GM12878 (cell line): ENCODE data around the gene PTPN21. TPM values are rescaled to one million over a fixed set of nuclear protein-coding genes. Genes with fewer than 3 reads are reported as not detected.
A peak's percentile ranks its signal among the peaks of the same experiment; 100 is the strongest.

ENCODE experiments used
- CREM ChIP-seq: IDR thresholded peaks from 2 replicates; pipeline ENCODE4 v1.6.1; 2014; ENCODE audit warnings: antibody characterized with exemption, low read depth
- ESRRA ChIP-seq: IDR thresholded peaks from 2 replicates; pipeline ENCODE4 v1.6.1; 2012; ENCODE audit warnings: mild to moderate bottlenecking, low read length, improper control_type of control experiment
- JUNB ChIP-seq: IDR thresholded peaks from 2 replicates; pipeline ENCODE4 v1.6.1; 2016; ENCODE audit warnings: antibody characterized with exemption, mild to moderate bottlenecking
- MEF2B ChIP-seq: fragments of 450-650 bp; IDR thresholded peaks from 2 replicates; pipeline ENCODE4 v1.6.1; 2018; ENCODE audit warnings: mild to moderate bottlenecking, moderate library complexity; ENCODE audit not compliant: partially characterized antibody, poor library complexity, severe bottlenecking
- MTA2 ChIP-seq: fragments of 450-650 bp; IDR thresholded peaks from 2 replicates; pipeline ENCODE4 v1.6.1; 2016; ENCODE audit warnings: low read depth, mild to moderate bottlenecking, moderate library complexity
- NFXL1 ChIP-seq: fragments of 450-650 bp; IDR thresholded peaks from 2 replicates; pipeline ENCODE4 v1.6.1; 2017; ENCODE audit warnings: antibody characterized with exemption, mild to moderate bottlenecking, borderline replicate concordance
- NFYA ChIP-seq: IDR thresholded peaks from 2 replicates; pipeline ENCODE4 v1.6.1; 2011; ENCODE audit warnings: low read depth, mild to moderate bottlenecking, low read length, improper control_type of control experiment, borderline replicate concordance
- PAX5 ChIP-seq: IDR thresholded peaks from 2 replicates; pipeline ENCODE4 v1.6.1; 2011; ENCODE audit warnings: low read depth, low read length, borderline replicate concordance
- RAD51 ChIP-seq: fragments of 450-650 bp; IDR thresholded peaks from 2 replicates; pipeline ENCODE4 v1.6.1; 2016; ENCODE audit warnings: moderate library complexity, mild to moderate bottlenecking, inconsistent platforms
- RELA ChIP-seq: fragments of 450-650 bp; IDR thresholded peaks from 2 replicates; pipeline ENCODE4 v1.8.0; 2014; ENCODE audit warnings: borderline replicate concordance; ENCODE audit not compliant: partially characterized antibody
- SREBF1 ChIP-seq: IDR thresholded peaks from 2 replicates; pipeline ENCODE4 v1.6.1; 2012; ENCODE audit warnings: mild to moderate bottlenecking, low read length
- SUPT20H ChIP-seq: IDR thresholded peaks from 2 replicates; pipeline ENCODE4 v1.6.1; 2011; ENCODE audit warnings: low read depth, mild to moderate bottlenecking, low read length, moderate library complexity, borderline replicate concordance; ENCODE audit not compliant: control insufficient read depth
- TCF3 ChIP-seq: IDR thresholded peaks from 2 replicates; pipeline ENCODE4 v1.6.1; 2012; ENCODE audit warnings: low read depth, mild to moderate bottlenecking, low read length, borderline replicate concordance; ENCODE audit not compliant: insufficient read depth
- YBX1 ChIP-seq: fragments of 450-650 bp; IDR thresholded peaks from 2 replicates; pipeline ENCODE4 v1.6.1; 2016; ENCODE audit warnings: antibody characterized with exemption
- ZNF207 ChIP-seq: fragments of 450-650 bp; IDR thresholded peaks from 2 replicates; pipeline ENCODE4 v1.6.1; 2014; ENCODE audit warnings: antibody characterized with exemption, mild to moderate bottlenecking, borderline replicate concordance
- polyA plus RNA-seq, 11 experiments: library from polyadenylated mRNA; depleted of rRNA in 4 of 11; unstranded in 6 of 11; stranded (reverse) in 5 of 11; fragments of >200 nt; fragmentation: Nextera tagmentation in 4 of 11; fragmentation: Illumina TruSeq in 1 of 11; extraction: Ambion mirVana in 4 of 11; extraction: Trizol in 1 of 11; gene quantifications; 1 replicate in 1 of 11; 2 replicates in 10 of 11; pipeline versions ENCODE4 v1.2.1 to v1.2.3, GENCODE V29; 2011 to 2016; ENCODE audit warnings: inconsistent platforms in 2 of 11, missing spikeins in 2 of 11, low read depth in 1 of 11
- total RNA-seq, 4 experiments: library from RNA; depleted of rRNA in 3 of 4; stranded (reverse); fragments of >200 nt in 3 of 4; fragmentation: Illumina TruSeq in 1 of 4; extraction: Trizol in 1 of 4; gene quantifications; 2 replicates each; pipeline versions ENCODE4 v1.2.1 to v1.2.3, GENCODE V29; 2013 to 2021
- TF ChIP-seq, protein P1 (sequence below): fragments of 450-650 bp; IDR thresholded peaks from 2 replicates; pipeline ENCODE4 v1.6.1; 2018; ENCODE audit warnings: mild to moderate bottlenecking, low read depth, moderate library complexity; ENCODE audit not compliant: partially characterized antibody
- TF ChIP-seq, protein P2 (sequence below): fragments of 450-650 bp; formaldehyde crosslinking; IDR thresholded peaks from 2 replicates; pipeline ENCODE4 v1.4.0; 2020; ENCODE audit warnings: mild to moderate bottlenecking, moderate library complexity
- TF ChIP-seq, protein P3 (sequence below): fragments of 450-650 bp; IDR thresholded peaks from 2 replicates; pipeline ENCODE4 v1.6.1; 2014; ENCODE audit warnings: mild to moderate bottlenecking
- TF ChIP-seq, protein P4 (sequence below): fragments of 450-650 bp; IDR thresholded peaks from 2 replicates; pipeline ENCODE4 v1.6.1; 2016; ENCODE audit warnings: mild to moderate bottlenecking

PTPN21 gene
- total and polyA plus RNA-seq, 10 of the 15 experiments (the other 5 are each of a cell fraction or from before 2014, with no cell fraction given): 0.01 to 0.23 (median 0.04) TPM; not detected in 3

DNA sequence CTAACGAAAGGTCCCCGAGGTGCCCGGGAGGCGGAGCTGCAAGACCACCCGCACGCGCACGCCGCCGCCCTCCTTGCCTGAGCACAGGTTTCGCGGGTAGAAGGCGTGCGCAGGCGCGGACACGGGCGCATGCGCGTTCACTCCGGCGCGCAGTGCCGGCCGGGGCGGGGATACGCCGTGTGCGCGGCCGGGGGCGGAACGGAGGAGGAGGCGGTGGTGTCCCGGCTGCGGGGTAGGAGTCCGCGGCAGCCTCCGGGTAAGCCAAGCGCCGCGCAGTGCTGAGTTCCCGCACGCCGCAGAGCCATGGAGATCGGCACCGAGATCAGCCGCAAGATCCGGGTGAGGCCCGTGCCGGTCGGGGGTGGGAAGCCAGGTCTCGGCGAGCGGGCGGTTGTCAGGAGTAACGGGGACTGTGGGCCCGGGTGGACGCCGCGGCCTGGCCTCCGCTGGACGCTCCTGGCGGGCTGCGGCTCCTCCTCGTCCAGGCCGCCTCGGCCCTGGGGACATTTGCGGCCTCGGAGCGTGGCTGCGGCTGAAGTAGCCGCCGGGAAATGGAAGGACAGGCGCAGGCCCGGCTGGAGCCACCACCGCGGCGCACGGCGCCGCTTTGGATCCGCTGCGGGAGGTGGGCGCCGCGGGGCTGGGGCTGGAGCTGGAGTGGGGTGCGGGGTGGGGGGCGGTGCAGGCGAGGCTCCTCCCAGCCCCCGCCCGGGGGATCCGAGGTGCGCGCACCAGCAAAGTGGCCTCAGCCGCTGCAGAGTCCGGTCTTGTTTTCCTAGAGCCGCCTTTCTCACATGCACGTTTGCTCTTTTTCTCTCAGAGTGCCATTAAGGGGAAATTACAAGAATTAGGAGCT, 8.3 kb upstream of the PTPN21 start, which contains the start of gene ZC3H14 (continued):
- TF ChIP-seq ESRRA (no peak), NFXL1 (no peak), RAD51 (no peak), ZNF207 (no peak; the same call in 1 of the 2 replicates), YBX1 (no peak), MTA2 (no peak), JUNB (no peak), PAX5 (peak; percentile 20; the same call in 1 of the 2 replicates), NFYA (no peak), TCF3 (0 out of 2 replicates have a peak, but pooled peaks have one; percentile 13), MEF2B (no peak), CREM (no peak), SREBF1 (no peak), RELA (peak; percentile 11), SUPT20H (no peak)
- TF ChIP-seq, protein P1, sequence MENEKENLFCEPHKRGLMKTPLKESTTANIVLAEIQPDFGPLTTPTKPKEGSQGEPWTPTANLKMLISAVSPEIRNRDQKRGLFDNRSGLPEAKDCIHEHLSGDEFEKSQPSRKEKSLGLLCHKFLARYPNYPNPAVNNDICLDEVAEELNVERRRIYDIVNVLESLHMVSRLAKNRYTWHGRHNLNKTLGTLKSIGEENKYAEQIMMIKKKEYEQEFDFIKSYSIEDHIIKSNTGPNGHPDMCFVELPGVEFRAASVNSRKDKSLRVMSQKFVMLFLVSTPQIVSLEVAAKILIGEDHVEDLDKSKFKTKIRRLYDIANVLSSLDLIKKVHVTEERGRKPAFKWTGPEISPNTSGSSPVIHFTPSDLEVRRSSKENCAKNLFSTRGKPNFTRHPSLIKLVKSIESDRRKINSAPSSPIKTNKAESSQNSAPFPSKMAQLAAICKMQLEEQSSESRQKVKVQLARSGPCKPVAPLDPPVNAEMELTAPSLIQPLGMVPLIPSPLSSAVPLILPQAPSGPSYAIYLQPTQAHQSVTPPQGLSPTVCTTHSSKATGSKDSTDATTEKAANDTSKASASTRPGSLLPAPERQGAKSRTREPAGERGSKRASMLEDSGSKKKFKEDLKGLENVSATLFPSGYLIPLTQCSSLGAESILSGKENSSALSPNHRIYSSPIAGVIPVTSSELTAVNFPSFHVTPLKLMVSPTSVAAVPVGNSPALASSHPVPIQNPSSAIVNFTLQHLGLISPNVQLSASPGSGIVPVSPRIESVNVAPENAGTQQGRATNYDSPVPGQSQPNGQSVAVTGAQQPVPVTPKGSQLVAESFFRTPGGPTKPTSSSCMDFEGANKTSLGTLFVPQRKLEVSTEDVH: no peak
- TF ChIP-seq, protein P2, sequence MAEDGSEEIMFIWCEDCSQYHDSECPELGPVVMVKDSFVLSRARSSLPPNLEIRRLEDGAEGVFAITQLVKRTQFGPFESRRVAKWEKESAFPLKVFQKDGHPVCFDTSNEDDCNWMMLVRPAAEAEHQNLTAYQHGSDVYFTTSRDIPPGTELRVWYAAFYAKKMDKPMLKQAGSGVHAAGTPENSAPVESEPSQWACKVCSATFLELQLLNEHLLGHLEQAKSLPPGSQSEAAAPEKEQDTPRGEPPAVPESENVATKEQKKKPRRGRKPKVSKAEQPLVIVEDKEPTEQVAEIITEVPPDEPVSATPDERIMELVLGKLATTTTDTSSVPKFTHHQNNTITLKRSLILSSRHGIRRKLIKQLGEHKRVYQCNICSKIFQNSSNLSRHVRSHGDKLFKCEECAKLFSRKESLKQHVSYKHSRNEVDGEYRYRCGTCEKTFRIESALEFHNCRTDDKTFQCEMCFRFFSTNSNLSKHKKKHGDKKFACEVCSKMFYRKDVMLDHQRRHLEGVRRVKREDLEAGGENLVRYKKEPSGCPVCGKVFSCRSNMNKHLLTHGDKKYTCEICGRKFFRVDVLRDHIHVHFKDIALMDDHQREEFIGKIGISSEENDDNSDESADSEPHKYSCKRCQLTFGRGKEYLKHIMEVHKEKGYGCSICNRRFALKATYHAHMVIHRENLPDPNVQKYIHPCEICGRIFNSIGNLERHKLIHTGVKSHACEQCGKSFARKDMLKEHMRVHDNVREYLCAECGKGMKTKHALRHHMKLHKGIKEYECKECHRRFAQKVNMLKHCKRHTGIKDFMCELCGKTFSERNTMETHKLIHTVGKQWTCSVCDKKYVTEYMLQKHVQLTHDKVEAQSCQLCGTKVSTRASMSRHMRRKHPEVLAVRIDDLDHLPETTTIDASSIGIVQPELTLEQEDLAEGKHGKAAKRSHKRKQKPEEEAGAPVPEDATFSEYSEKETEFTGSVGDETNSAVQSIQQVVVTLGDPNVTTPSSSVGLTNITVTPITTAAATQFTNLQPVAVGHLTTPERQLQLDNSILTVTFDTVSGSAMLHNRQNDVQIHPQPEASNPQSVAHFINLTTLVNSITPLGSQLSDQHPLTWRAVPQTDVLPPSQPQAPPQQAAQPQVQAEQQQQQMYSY (CRISPR knock-in tag): no peak
- TF ChIP-seq, protein P3, sequence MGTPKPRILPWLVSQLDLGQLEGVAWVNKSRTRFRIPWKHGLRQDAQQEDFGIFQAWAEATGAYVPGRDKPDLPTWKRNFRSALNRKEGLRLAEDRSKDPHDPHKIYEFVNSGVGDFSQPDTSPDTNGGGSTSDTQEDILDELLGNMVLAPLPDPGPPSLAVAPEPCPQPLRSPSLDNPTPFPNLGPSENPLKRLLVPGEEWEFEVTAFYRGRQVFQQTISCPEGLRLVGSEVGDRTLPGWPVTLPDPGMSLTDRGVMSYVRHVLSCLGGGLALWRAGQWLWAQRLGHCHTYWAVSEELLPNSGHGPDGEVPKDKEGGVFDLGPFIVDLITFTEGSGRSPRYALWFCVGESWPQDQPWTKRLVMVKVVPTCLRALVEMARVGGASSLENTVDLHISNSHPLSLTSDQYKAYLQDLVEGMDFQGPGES: no peak
- TF ChIP-seq, protein P4, sequence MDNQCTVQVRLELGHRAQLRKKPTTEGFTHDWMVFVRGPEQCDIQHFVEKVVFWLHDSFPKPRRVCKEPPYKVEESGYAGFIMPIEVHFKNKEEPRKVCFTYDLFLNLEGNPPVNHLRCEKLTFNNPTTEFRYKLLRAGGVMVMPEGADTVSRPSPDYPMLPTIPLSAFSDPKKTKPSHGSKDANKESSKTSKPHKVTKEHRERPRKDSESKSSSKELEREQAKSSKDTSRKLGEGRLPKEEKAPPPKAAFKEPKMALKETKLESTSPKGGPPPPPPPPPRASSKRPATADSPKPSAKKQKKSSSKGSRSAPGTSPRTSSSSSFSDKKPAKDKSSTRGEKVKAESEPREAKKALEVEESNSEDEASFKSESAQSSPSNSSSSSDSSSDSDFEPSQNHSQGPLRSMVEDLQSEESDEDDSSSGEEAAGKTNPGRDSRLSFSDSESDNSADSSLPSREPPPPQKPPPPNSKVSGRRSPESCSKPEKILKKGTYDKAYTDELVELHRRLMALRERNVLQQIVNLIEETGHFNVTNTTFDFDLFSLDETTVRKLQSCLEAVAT: no peak
